ENCODE data around the gene PDRG1. TPM values are rescaled to one million over a fixed set of nuclear protein-coding genes. Genes with fewer than 3 reads are reported as not detected.

The PDRG1 gene
- total RNA-seq, 1 donor from 2014 or later: 1.7 TPM

GRCh38 chr20:31990641-31991338, 38.9 kb upstream of the PDRG1 start:
- H3K36me3 ChIP-seq: no peaks in the 10 kb centered on the region
- H3K9me3 ChIP-seq: no peaks in the 10 kb centered on the region
- intact Hi-C loops (cut with DNase I): no loop called here
- no peaks in the 10 kb centered on the region for H3K4me1 ChIP-seq
- H3K27me3 ChIP-seq: no peaks in the 10 kb centered on the region
- H3K4me3 ChIP-seq: no peak overlapping the region
- TF ChIP-seq, protein P1, sequence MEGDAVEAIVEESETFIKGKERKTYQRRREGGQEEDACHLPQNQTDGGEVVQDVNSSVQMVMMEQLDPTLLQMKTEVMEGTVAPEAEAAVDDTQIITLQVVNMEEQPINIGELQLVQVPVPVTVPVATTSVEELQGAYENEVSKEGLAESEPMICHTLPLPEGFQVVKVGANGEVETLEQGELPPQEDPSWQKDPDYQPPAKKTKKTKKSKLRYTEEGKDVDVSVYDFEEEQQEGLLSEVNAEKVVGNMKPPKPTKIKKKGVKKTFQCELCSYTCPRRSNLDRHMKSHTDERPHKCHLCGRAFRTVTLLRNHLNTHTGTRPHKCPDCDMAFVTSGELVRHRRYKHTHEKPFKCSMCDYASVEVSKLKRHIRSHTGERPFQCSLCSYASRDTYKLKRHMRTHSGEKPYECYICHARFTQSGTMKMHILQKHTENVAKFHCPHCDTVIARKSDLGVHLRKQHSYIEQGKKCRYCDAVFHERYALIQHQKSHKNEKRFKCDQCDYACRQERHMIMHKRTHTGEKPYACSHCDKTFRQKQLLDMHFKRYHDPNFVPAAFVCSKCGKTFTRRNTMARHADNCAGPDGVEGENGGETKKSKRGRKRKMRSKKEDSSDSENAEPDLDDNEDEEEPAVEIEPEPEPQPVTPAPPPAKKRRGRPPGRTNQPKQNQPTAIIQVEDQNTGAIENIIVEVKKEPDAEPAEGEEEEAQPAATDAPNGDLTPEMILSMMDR (IDR thresholded peaks at IDR 0.05): no peak
- DNase-seq (ENCODE audit: low spot score in 2 of 2): no peak
- no peak overlapping the region for H3K27ac ChIP-seq

GRCh38 chr20:31989030-31989645, 37.3 kb upstream of the PDRG1 start:
- TF ChIP-seq, protein P1 (IDR thresholded peaks at IDR 0.05): no peak
- no peak overlapping the region for H3K4me3 ChIP-seq
- H3K9me3 ChIP-seq: no peaks in the 10 kb centered on the region
- H3K36me3 ChIP-seq: no peaks in the 10 kb centered on the region
- no peak overlapping the region for H3K27ac ChIP-seq
- intact Hi-C loops (cut with DNase I): no loop called here
- no peaks in the 10 kb centered on the region for H3K27me3 ChIP-seq
- no peaks in the 10 kb centered on the region for H3K4me1 ChIP-seq
- no peak for DNase-seq (ENCODE audit: low spot score in 2 of 2)

DNA sequence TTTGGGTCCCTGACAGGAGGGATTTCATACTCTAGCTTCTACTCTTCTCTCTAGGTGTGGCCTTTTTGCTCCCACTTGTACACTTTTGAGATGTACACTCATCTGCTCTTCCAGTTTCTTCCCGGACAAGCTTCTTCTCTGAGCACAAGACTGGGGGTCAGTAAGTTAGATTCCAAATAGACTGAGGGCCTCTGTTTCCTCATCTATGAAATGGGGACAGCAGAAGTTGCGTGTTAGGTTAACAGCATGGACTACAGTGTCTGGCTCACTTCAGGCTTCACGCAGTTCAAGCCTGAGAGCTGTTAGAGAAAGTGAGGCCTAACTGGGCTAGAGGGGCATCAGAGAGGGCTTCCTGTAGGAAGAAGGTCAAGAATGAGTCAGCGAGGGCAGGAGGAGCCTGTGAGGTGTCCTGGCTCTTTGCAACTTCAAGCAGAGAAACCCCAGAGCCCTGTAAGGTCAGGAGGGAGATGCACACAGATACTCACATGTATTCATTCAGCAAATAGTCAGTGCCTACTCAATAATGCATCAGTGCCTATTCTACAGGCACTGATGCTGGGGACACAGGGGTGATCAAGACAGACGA, 36.7 kb upstream of the PDRG1 start:
- no peaks in the 10 kb centered on the region for H3K4me1 ChIP-seq
- TF ChIP-seq, protein P1 (IDR thresholded peaks at IDR 0.05): no peak
- no peaks in the 10 kb centered on the region for H3K27me3 ChIP-seq
- intact Hi-C loops (cut with DNase I): no loop called here
- H3K4me3 ChIP-seq: no peak overlapping the region
- H3K9me3 ChIP-seq: no peaks in the 10 kb centered on the region
- DNase-seq (ENCODE audit: low spot score in 2 of 2): no peak
- no peaks in the 10 kb centered on the region for H3K36me3 ChIP-seq
- H3K27ac ChIP-seq: no peak overlapping the region

DNA sequence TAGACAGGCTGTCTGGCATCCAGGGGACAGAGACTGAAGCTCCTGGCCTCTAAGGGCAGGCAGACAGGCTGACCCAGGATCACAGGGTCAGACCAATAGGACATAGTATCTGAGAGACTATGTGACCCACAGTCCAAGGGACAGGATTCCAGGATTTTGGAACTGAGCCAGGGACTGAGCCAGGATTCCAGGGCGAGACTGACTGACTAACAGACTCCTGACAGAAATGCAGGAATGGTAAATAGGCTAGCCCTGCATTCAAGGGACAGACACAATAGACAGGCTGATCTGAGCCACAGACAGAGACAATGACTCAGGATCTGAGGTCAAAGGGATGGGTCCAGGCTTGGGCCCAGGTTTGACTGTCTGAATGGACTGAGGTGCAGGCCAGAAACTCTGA, 35.9 kb upstream of the PDRG1 start:
- no peak overlapping the region for H3K27ac ChIP-seq
- intact Hi-C loops (cut with DNase I): no loop called here
- no peak for DNase-seq (ENCODE audit: low spot score in 2 of 2)
- H3K4me3 ChIP-seq: no peak overlapping the region
- no peaks in the 10 kb centered on the region for H3K4me1 ChIP-seq
- no peaks in the 10 kb centered on the region for H3K9me3 ChIP-seq
- TF ChIP-seq, protein P1 (IDR thresholded peaks at IDR 0.05): no peak
- no peaks in the 10 kb centered on the region for H3K27me3 ChIP-seq
- no peaks in the 10 kb centered on the region for H3K36me3 ChIP-seq

GRCh38 chr20:31984981-31985471, 33.2 kb upstream of the PDRG1 start:
- Histone ChIP-seq H3K27ac (no peak overlapping the region), H3K4me1 (no peaks in the 10 kb centered on the region), H3K4me3 (no peak overlapping the region), H3K9me3 (no peaks in the 10 kb centered on the region), H3K27me3 (no peaks in the 10 kb centered on the region), H3K36me3 (no peaks in the 10 kb centered on the region)
- intact Hi-C loops (cut with DNase I): no loop called here
- TF ChIP-seq, protein P1 (IDR thresholded peaks at IDR 0.05): no peak
- DNase-seq (ENCODE audit: low spot score in 2 of 2): no peak

All from ascending aorta (tissue), 2 donors.